Measurements from ENCODE around the gene TMEM119.

TMEM119 gene

GRCh38 chr12:108635201-108635996, 37.5 kb upstream of the TMEM119 start:
- no peaks in the 10 kb centered on the region for H3K27me3 ChIP-seq (ENCODE audit: control insufficient read depth in 3 of 3, insufficient read depth in 3 of 3, low read depth in 1 of 3, low read length in 3 of 3)

GRCh38 chr12:108634341-108634751, 36.5 kb upstream of the TMEM119 start:
- H3K4ac ChIP-seq (ENCODE audit: low read length): no peak overlapping the region
- no peak overlapping the region for H3K4me2 ChIP-seq (ENCODE audit: insufficient read depth, low read length, poor library complexity, severe bottlenecking)
- H2AK5ac ChIP-seq (ENCODE audit: low read depth, low read length): no peak overlapping the region
- H3K36me3 ChIP-seq (replicated peaks in 1 of 2; ENCODE audit: control insufficient read depth in 2 of 2, insufficient read depth in 2 of 2, low read length in 2 of 2): no peaks in the 10 kb centered on the region
- H3K9ac ChIP-seq (ENCODE audit: low read depth, low read length, poor library complexity): no peak overlapping the region
- H3K4me3 ChIP-seq (ENCODE audit: low read length in 2 of 2): no peak overlapping the region
- H4K8ac ChIP-seq (ENCODE audit: low read depth, low read length): no peak overlapping the region
- no peaks in the 10 kb centered on the region for H3K27me3 ChIP-seq (ENCODE audit: control insufficient read depth in 3 of 3, insufficient read depth in 3 of 3, low read depth in 1 of 3, low read length in 3 of 3)
- WGBS, 2 donors (ENCODE audit: extremely low coverage in 2 of 2, insufficient read length in 2 of 2, insufficient replicate concordance in 1 of 2): no CpG with 5 or more reads among the region's 4 CpGs
- peaks cover 41 to 57% of the 10 kb centered on the region in 2 donors for H3K4me1 ChIP-seq (ENCODE audit: control insufficient read depth in 2 of 2, insufficient read depth in 1 of 2, low read depth in 1 of 2, low read length in 2 of 2)
- H2BK120ac ChIP-seq (ENCODE audit: low read depth, low read length): no peak overlapping the region
- H3K14ac ChIP-seq (ENCODE audit: low read length): no peak overlapping the region
- no peak overlapping the region for H2BK5ac ChIP-seq (ENCODE audit: low read length)
- H3K9me3 ChIP-seq (replicated peaks in 1 of 2; ENCODE audit: control insufficient read depth in 2 of 2, insufficient read depth in 1 of 2, low read depth in 1 of 2, low read length in 2 of 2): no peaks in the 10 kb centered on the region
- H3K23ac ChIP-seq (ENCODE audit: low read depth, low read length, poor library complexity): no peak overlapping the region
- H2BK15ac ChIP-seq (ENCODE audit: low read length): no peak overlapping the region
- H3K27ac ChIP-seq (replicated peaks; ENCODE audit: low read length): no peak overlapping the region
- no peak for DNase-seq (ENCODE audit: low spot score)
- H4K91ac ChIP-seq (ENCODE audit: low read depth, low read length, poor library complexity): no peak overlapping the region
- no peak overlapping the region for H2BK12ac ChIP-seq (ENCODE audit: low read length)
- no peak overlapping the region for H2AFZ ChIP-seq (ENCODE audit: low read length)
- no peaks in the 10 kb centered on the region for H3K79me1 ChIP-seq (ENCODE audit: low read depth, low read length)
- H3K18ac ChIP-seq (ENCODE audit: low read length): peak overlapping the region; percentile 9

More at GRCh38 chr12:108635201-108635996, 37.5 kb upstream of the TMEM119 start:
- WGBS, 2 donors (ENCODE audit: extremely low coverage in 2 of 2, insufficient read length in 2 of 2, insufficient replicate concordance in 1 of 2): no CpG with 5 or more reads among the region's 15 CpGs
- Histone ChIP-seq H2BK120ac (ENCODE audit: low read depth, low read length) (no peak overlapping the region), H2BK12ac (ENCODE audit: low read length) (no peak overlapping the region), H2BK5ac (ENCODE audit: low read length) (no peak overlapping the region), H3K4ac (ENCODE audit: low read length) (no peak overlapping the region), H4K8ac (ENCODE audit: low read depth, low read length) (no peak overlapping the region), H3K18ac (ENCODE audit: low read length) (no peak overlapping the region), H3K9ac (ENCODE audit: low read depth, low read length, poor library complexity) (no peak overlapping the region), H2AFZ (ENCODE audit: low read length) (peak overlapping the region; percentile 15), H3K36me3 (replicated peaks in 1 of 2; ENCODE audit: control insufficient read depth in 2 of 2, insufficient read depth in 2 of 2, low read length in 2 of 2) (no peaks in the 10 kb centered on the region), H3K14ac (ENCODE audit: low read length) (no peak overlapping the region), H3K9me3 (replicated peaks in 1 of 2; ENCODE audit: control insufficient read depth in 2 of 2, insufficient read depth in 1 of 2, low read depth in 1 of 2, low read length in 2 of 2) (no peaks in the 10 kb centered on the region), H3K23ac (ENCODE audit: low read depth, low read length, poor library complexity) (no peak overlapping the region), H2BK15ac (ENCODE audit: low read length) (no peak overlapping the region), H3K4me1 (ENCODE audit: control insufficient read depth in 2 of 2, insufficient read depth in 1 of 2, low read depth in 1 of 2, low read length in 2 of 2) (peaks cover 42 to 48% of the 10 kb centered on the region in 2 donors), H3K27ac (replicated peaks; ENCODE audit: low read length) (no peak overlapping the region), H3K4me3 (ENCODE audit: low read length in 2 of 2) (no peak overlapping the region), H2AK5ac (ENCODE audit: low read depth, low read length) (no peak overlapping the region), H3K79me1 (ENCODE audit: low read depth, low read length) (no peaks in the 10 kb centered on the region), H4K91ac (ENCODE audit: low read depth, low read length, poor library complexity) (no peak overlapping the region), H3K4me2 (ENCODE audit: insufficient read depth, low read length, poor library complexity, severe bottlenecking) (no peak overlapping the region)
- DNase-seq (ENCODE audit: low spot score): no peak

- Histone ChIP-seq H3K27me3 (ENCODE audit: control insufficient read depth in 3 of 3, insufficient read depth in 3 of 3, low read depth in 1 of 3, low read length in 3 of 3) (no peaks in the 10 kb centered on the region), H3K4me2 (ENCODE audit: insufficient read depth, low read length, poor library complexity, severe bottlenecking) (no peak within 1 kb of the TSS), H3K36me3 (replicated peaks in 1 of 2; ENCODE audit: control insufficient read depth in 2 of 2, insufficient read depth in 2 of 2, low read length in 2 of 2) (no peaks in the 10 kb centered on the region), H2AK5ac (ENCODE audit: low read depth, low read length) (peak within 1 kb of the TSS; percentile 84), H3K18ac (ENCODE audit: low read length) (peak within 1 kb of the TSS; percentile 94), H2BK15ac (ENCODE audit: low read length) (peak within 1 kb of the TSS; percentile 51), H2BK5ac (ENCODE audit: low read length) (peak within 1 kb of the TSS; percentile 48), H3K4me1 (ENCODE audit: control insufficient read depth in 2 of 2, insufficient read depth in 1 of 2, low read depth in 1 of 2, low read length in 2 of 2) (peaks cover 37 to 57% of the 10 kb centered on the region in 2 donors), H3K14ac (ENCODE audit: low read length) (peak within 1 kb of the TSS; percentile 39), H3K9me3 (replicated peaks in 1 of 2; ENCODE audit: control insufficient read depth in 2 of 2, insufficient read depth in 1 of 2, low read depth in 1 of 2, low read length in 2 of 2) (no peaks in the 10 kb centered on the region), H4K91ac (ENCODE audit: low read depth, low read length, poor library complexity) (peak within 1 kb of the TSS; percentile 60), H3K79me1 (ENCODE audit: low read depth, low read length) (no peaks in the 10 kb centered on the region), H3K9ac (ENCODE audit: low read depth, low read length, poor library complexity) (no peak within 1 kb of the TSS), H2AFZ (ENCODE audit: low read length) (peak within 1 kb of the TSS; percentile 22), H3K4ac (ENCODE audit: low read length) (peak within 1 kb of the TSS; percentile 99), H3K4me3 (ENCODE audit: low read length in 2 of 2) (peak within 1 kb of the TSS in 1 of 2 donors; percentile 3), H3K27ac (replicated peaks; ENCODE audit: low read length) (no peak within 1 kb of the TSS), H2BK12ac (ENCODE audit: low read length) (peak within 1 kb of the TSS; percentile 91), H3K23ac (ENCODE audit: low read depth, low read length, poor library complexity) (peak within 1 kb of the TSS; percentile 66), H2BK120ac (ENCODE audit: low read depth, low read length) (peak within 1 kb of the TSS; percentile 79), H4K8ac (ENCODE audit: low read depth, low read length) (no peak within 1 kb of the TSS)
- no CpG with 5 or more reads among the region's 14 CpGs for WGBS, 2 donors (ENCODE audit: extremely low coverage in 2 of 2, insufficient read length in 2 of 2, insufficient replicate concordance in 1 of 2)
- no peak for DNase-seq (ENCODE audit: low spot score)
Observed at GRCh38 chr12:108633534-108634248, 35.8 kb upstream of the TMEM119 start, which contains the start of gene SELPLG. Gene SELPLG (minus strand): TSS chr12:108633894. CDS start chr12:108624307, 9,587 bp downstream.

GRCh38 chr12:108633081-108633533, 35.2 kb upstream of the TMEM119 start:
- Histone ChIP-seq H3K27ac (replicated peaks; ENCODE audit: low read length) (no peak overlapping the region), H3K23ac (ENCODE audit: low read depth, low read length, poor library complexity) (no peak overlapping the region), H2AFZ (ENCODE audit: low read length) (no peak overlapping the region), H3K36me3 (replicated peaks in 1 of 2; ENCODE audit: control insufficient read depth in 2 of 2, insufficient read depth in 2 of 2, low read length in 2 of 2) (no peaks in the 10 kb centered on the region), H3K4me2 (ENCODE audit: insufficient read depth, low read length, poor library complexity, severe bottlenecking) (no peak overlapping the region), H3K4me3 (ENCODE audit: low read length in 2 of 2) (no peak overlapping the region), H3K27me3 (ENCODE audit: control insufficient read depth in 3 of 3, insufficient read depth in 3 of 3, low read depth in 1 of 3, low read length in 3 of 3) (no peaks in the 10 kb centered on the region), H3K9ac (ENCODE audit: low read depth, low read length, poor library complexity) (no peak overlapping the region), H3K18ac (ENCODE audit: low read length) (no peak overlapping the region), H3K79me1 (ENCODE audit: low read depth, low read length) (no peaks in the 10 kb centered on the region), H3K9me3 (replicated peaks in 1 of 2; ENCODE audit: control insufficient read depth in 2 of 2, insufficient read depth in 1 of 2, low read depth in 1 of 2, low read length in 2 of 2) (no peaks in the 10 kb centered on the region), H3K4ac (ENCODE audit: low read length) (no peak overlapping the region), H2BK5ac (ENCODE audit: low read length) (peak overlapping the region; percentile 48), H3K4me1 (ENCODE audit: control insufficient read depth in 2 of 2, insufficient read depth in 1 of 2, low read depth in 1 of 2, low read length in 2 of 2) (peaks cover 38 to 59% of the 10 kb centered on the region in 2 donors), H4K8ac (ENCODE audit: low read depth, low read length) (no peak overlapping the region), H2BK120ac (ENCODE audit: low read depth, low read length) (no peak overlapping the region), H4K91ac (ENCODE audit: low read depth, low read length, poor library complexity) (no peak overlapping the region), H2BK12ac (ENCODE audit: low read length) (peak overlapping the region; percentile 91), H2AK5ac (ENCODE audit: low read depth, low read length) (no peak overlapping the region), H2BK15ac (ENCODE audit: low read length) (peak overlapping the region; percentile 51), H3K14ac (ENCODE audit: low read length) (no peak overlapping the region)
- no CpG with 5 or more reads among the region's 7 CpGs for WGBS, 2 donors (ENCODE audit: extremely low coverage in 2 of 2, insufficient read length in 2 of 2, insufficient replicate concordance in 1 of 2)
- no peak for DNase-seq (ENCODE audit: low spot score)
